Esophagus squamous epithelium (tissue), 5 donors: ENCODE data around the gene GLA. TPM values are rescaled to one million over a fixed set of nuclear protein-coding genes. Genes with fewer than 3 reads are reported as not detected.

Experiments
- DNase-seq: peaks from one replicate; lab custom pipeline; 2025; lab: John Stamatoyannopoulos, UW
- H3K27ac ChIP-seq, 4 donors: fragments of 200-600 bp; sonication (generic); one replicate each; pipeline ENCODE4 v1.5.1; 2016 to 2019; ENCODE audit warnings: mild to moderate bottlenecking in 1 of 4
- H3K27me3 ChIP-seq, 4 donors: fragments of 200-600 bp; sonication (generic); 1 replicate in 3 of 4; 2 replicates in 1 of 4; pipeline versions ENCODE4 v1.5.1 to v1.6.0; 2017 to 2021; ENCODE audit warnings: antibody characterized with exemption in 1 of 4
- H3K36me3 ChIP-seq, 3 donors: fragments of 200-600 bp; sonication (generic); one replicate each; pipeline ENCODE4 v1.5.1; 2016 to 2019
- H3K4me1 ChIP-seq, 3 donors: fragments of 200-600 bp; sonication (generic); one replicate each; pipeline ENCODE4 v1.5.1; 2017 to 2019
- H3K4me3 ChIP-seq, 4 donors: fragments of 200-600 bp; sonication (generic); 1 replicate in 3 of 4; 2 replicates in 1 of 4; pipeline ENCODE4 v1.5.1; 2016 to 2019; ENCODE audit warnings: mild to moderate bottlenecking in 2 of 4, moderate library complexity in 1 of 4
- H3K9me3 ChIP-seq, 3 donors: fragments of 200-600 bp; sonication (generic); one replicate each; pipeline ENCODE4 v1.5.1; 2016 to 2019
- CTCF ChIP-seq, 6 experiments: fragments of 450-650 bp in 4 of 6; fragments of 200-600 bp in 2 of 6; sonication (generic) in 2 of 6; IDR thresholded peaks; one replicate each; pipeline ENCODE4 v1.5.1; 2016 to 2019; ENCODE audit warnings: antibody characterized with exemption in 6 of 6, mild to moderate bottlenecking in 4 of 6, moderate library complexity in 4 of 6
- POLR2A ChIP-seq, 4 donors: fragments of 450-650 bp; IDR thresholded peaks; one replicate each; pipeline ENCODE4 v1.6.1; 2017; ENCODE audit warnings: antibody characterized with exemption in 4 of 4, mild to moderate bottlenecking in 4 of 4, moderate library complexity in 3 of 4
- WGBS, 2 donors: methylation state at CpG; one replicate each; pipeline ENCODE4 v1.1.5; 2018; 5-methylcytosine and 5-hydroxymethylcytosine counted together
- intact Hi-C: fragments of 100-400 bp; cut with DNase I; formaldehyde crosslinking; loops from one replicate; pipeline ENCODE4 v1.15.0; 2022
- total RNA-seq, 4 donors: library from RNA; depleted of rRNA; stranded (reverse); fragments of >200 nt; gene quantifications; one replicate each; pipeline ENCODE4 v1.1.0, GENCODE V29; 2016
- donor health status: DM: yes; HTN: yes; CAD: no.

Gene GLA
- total RNA-seq, 4 donors from 2014 or later, result 12.2 to 32.8 (median 21.9) TPM

- no peak overlapping the region for H3K4me3 ChIP-seq
- WGBS, 2 donors, result 68 to 97% methylated on average over 4 of the region's 4 CpGs
- H3K27ac ChIP-seq, result no peak overlapping the region
- TF ChIP-seq POLR2A (IDR thresholded peaks at IDR 0.05), result no peak
- TF ChIP-seq CTCF (IDR thresholded peaks at IDR 0.05), result no peak
- intact Hi-C loops, result no loop called here
- H3K27me3 ChIP-seq, result no peaks in the 10 kb centered on the region
- H3K9me3 ChIP-seq, result no peaks in the 10 kb centered on the region
- DNase-seq, result no peak
- H3K36me3 ChIP-seq, result peaks cover 0 to 29% (median 0%) of the 10 kb centered on the region in 3 donors
- H3K4me1 ChIP-seq, result peaks cover 0 to 7% (median 0%) of the 10 kb centered on the region in 3 donors
Measured at GRCh38 chrX:101399825-101400224, 7.9 kb downstream of the GLA start.

DNA sequence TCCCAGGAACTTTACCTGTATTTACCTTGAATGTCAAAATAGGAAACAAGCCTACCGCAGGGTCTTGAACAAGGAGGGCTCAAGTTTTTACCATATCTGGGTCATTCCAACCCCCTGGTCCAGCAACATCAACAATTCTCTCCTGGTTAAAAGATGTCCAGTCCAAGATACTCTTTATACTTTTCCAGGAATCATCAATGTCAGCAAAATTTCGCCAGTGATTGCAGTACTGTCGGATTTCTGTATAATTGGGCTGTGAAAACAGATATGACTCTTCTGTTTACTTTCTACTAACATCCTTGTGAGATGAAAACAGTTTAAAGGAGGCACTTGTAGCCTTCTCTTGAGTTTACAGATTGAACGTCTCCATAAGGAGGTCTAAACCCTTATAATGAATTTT is 9.0 kb downstream of the GLA start:
- no peaks in the 10 kb centered on the region for H3K27me3 ChIP-seq
- intact Hi-C loops, result no loop called here
- no peak for DNase-seq
- H3K4me3 ChIP-seq, result no peak overlapping the region
- TF ChIP-seq CTCF (IDR thresholded peaks at IDR 0.05) (no peak), POLR2A (IDR thresholded peaks at IDR 0.05) (no peak)
- peaks cover 0 to 29% (median 0%) of the 10 kb centered on the region in 3 donors for H3K36me3 ChIP-seq
- no peak overlapping the region for H3K27ac ChIP-seq
- peaks cover 0 to 7% (median 0%) of the 10 kb centered on the region in 3 donors for H3K4me1 ChIP-seq
- H3K9me3 ChIP-seq, result no peaks in the 10 kb centered on the region
- WGBS, 2 donors, result 60 to 97% methylated on average over 4 of the region's 4 CpGs

DNA sequence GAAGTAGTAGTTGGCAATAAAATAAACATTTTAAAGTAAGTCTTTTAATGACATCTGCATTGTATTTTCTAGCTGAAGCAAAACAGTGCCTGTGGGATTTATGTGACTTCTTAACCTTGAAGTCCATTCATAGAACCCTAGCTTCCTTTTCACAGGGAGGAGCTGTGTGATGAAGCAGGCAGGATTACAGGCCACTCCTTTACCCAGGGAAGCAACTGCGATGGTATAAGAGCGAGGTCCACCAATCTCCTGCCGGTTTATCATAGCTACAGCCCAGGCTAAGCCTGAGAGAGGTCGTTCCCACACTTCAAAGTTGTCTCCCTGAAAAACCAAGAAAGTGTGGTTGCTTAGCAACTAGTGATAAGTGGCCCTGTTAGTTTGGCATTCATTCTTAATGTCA is 9.9 kb downstream of the GLA start:
- TF ChIP-seq CTCF (IDR thresholded peaks at IDR 0.05) (no peak), POLR2A (IDR thresholded peaks at IDR 0.05) (no peak)
- WGBS, 2 donors, result 54 to 56% methylated on average over 4 of the region's 4 CpGs

DNA sequence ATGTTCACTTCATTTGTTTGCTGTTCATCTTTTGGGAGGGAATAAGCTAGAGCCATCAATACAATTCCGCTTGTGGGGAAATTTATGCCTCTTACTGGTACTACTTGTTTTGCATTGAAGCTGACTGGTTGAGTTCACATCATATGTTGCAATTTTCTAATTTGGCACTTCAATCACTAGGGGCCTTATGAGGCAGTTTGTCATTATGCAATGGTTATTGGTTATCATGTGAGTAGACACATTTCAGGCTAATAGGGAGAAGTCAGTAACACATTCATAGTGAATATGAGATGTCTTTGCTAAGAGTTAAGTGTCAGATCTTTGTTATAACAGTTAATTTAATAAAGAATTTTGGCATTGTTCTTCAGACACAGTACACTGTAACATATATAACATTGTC is 11.9 kb downstream of the GLA start:
- Histone ChIP-seq H3K27me3 (no peaks in the 10 kb centered on the region), H3K9me3 (no peaks in the 10 kb centered on the region), H3K4me1 (peaks cover 0 to 21% (median 7%) of the 10 kb centered on the region in 3 donors), H3K27ac (no peak overlapping the region), H3K4me3 (no peak overlapping the region), H3K36me3 (peaks cover 0 to 20% (median 0%) of the 10 kb centered on the region in 3 donors)
- DNase-seq, result no peak
- WGBS, 2 donors, result 63 to 74% methylated on average over 1 of the region's 1 CpG
- TF ChIP-seq CTCF (IDR thresholded peaks at IDR 0.05), result no peak
- TF ChIP-seq POLR2A (IDR thresholded peaks at IDR 0.05), result no peak
- intact Hi-C loops, result no loop called here

More for the DNA sequence above, 9.9 kb downstream of the GLA start:
- DNase-seq, result no peak
- Histone ChIP-seq H3K27ac (peak overlapping the region in 1 of 4 donors; percentile 3), H3K4me3 (no peak overlapping the region), H3K27me3 (no peaks in the 10 kb centered on the region), H3K36me3 (peaks cover 0 to 29% (median 0%) of the 10 kb centered on the region in 3 donors), H3K4me1 (peaks cover 0 to 7% (median 0%) of the 10 kb centered on the region in 3 donors), H3K9me3 (no peaks in the 10 kb centered on the region)
- intact Hi-C loops, result no loop called here

DNA sequence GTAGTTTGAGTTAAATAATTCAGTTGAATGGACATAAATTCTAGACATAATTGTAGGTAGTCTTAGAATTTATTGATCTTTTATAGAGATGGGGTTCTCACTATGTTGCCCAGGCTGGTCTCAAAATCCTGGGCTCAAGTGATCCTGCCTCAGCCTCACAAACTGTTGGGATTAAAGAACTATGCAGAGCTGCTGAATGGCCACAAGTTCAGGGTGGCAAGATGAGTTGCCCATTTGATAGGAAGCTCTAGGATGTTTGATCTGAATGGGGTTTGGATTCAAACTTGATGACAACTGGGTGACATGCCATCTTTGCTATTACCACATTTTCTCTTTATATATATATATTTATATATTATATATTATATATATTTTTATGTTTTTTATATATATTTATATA is 13.4 kb downstream of the GLA start:
- H3K9me3 ChIP-seq, result no peaks in the 10 kb centered on the region
- no peak for DNase-seq
- intact Hi-C loops, result no loop called here
- peaks cover 0 to 21% (median 7%) of the 10 kb centered on the region in 3 donors for H3K4me1 ChIP-seq
- H3K27ac ChIP-seq, result no peak overlapping the region
- peaks cover 0 to 11% (median 0%) of the 10 kb centered on the region in 3 donors for H3K36me3 ChIP-seq
- no peak overlapping the region for H3K4me3 ChIP-seq
- no peaks in the 10 kb centered on the region for H3K27me3 ChIP-seq
- TF ChIP-seq CTCF (IDR thresholded peaks at IDR 0.05), result no peak
- no peak for TF ChIP-seq POLR2A (IDR thresholded peaks at IDR 0.05)
